Suprapubic skin (tissue), 4 donors: Measurements from ENCODE around the gene LPCAT1. TPM values are rescaled to one million over a fixed set of nuclear protein-coding genes. Genes with fewer than 3 reads are reported as not detected.

ENCODE experiments used
- DNase-seq, 2 donors: peaks; one replicate each; pipeline ENCODE4 v3.0.0-alpha.2; 2019; ENCODE audit warnings: low spot score in 2 of 2
- H3K27ac ChIP-seq: fragments of 200-600 bp; sonication (generic); one replicate; pipeline ENCODE4 v1.5.1; 2019
- H3K27me3 ChIP-seq: fragments of 200-600 bp; sonication (generic); one replicate; pipeline ENCODE4 v1.5.1; 2019
- H3K36me3 ChIP-seq: fragments of 200-600 bp; sonication (generic); one replicate; pipeline ENCODE4 v1.5.1; 2019
- H3K4me1 ChIP-seq: fragments of 200-600 bp; sonication (generic); one replicate; pipeline ENCODE4 v1.5.1; 2019
- H3K4me3 ChIP-seq: fragments of 200-600 bp; sonication (generic); one replicate; pipeline ENCODE4 v1.5.1; 2019; ENCODE audit warnings: mild to moderate bottlenecking
- H3K9me3 ChIP-seq: fragments of 200-600 bp; sonication (generic); one replicate; pipeline ENCODE4 v1.5.1; 2019
- CTCF ChIP-seq, 2 donors: fragments of 200-600 bp in 1 of 2; fragments of 450-650 bp in 1 of 2; sonication (generic) in 1 of 2; IDR thresholded peaks; one replicate each; pipeline ENCODE4 v1.5.1; 2016 to 2019; ENCODE audit warnings: antibody characterized with exemption in 2 of 2, mild to moderate bottlenecking in 1 of 2, moderate library complexity in 1 of 2
- EP300 ChIP-seq: sonication (generic); formaldehyde crosslinking; IDR thresholded peaks from one replicate; pipeline ENCODE4 v1.6.1; 2017; ENCODE audit warnings: antibody characterized with exemption
- POLR2A ChIP-seq, 2 donors: fragments of 450-650 bp; IDR thresholded peaks; one replicate each; pipeline ENCODE4 v1.6.1; 2017; ENCODE audit warnings: antibody characterized with exemption in 2 of 2, mild to moderate bottlenecking in 2 of 2, moderate library complexity in 2 of 2
- POLR2AphosphoS5 ChIP-seq, 3 donors: sonication (generic); formaldehyde crosslinking; IDR thresholded peaks; one replicate each; pipeline ENCODE4 v1.6.1; 2017; ENCODE audit warnings: antibody characterized with exemption in 3 of 3
- whole genome bisulfite sequencing: methylation state at CpG from one replicate; pipeline ENCODE4 v1.1.5; 2018; 5-methylcytosine and 5-hydroxymethylcytosine counted together
- total RNA-seq, 4 donors: library from RNA; depleted of rRNA; stranded (reverse); fragments of >200 nt; gene quantifications; one replicate each; pipeline ENCODE4 v1.1.0, GENCODE V29; 2016

The LPCAT1 gene
- total RNA-seq, 4 donors from 2014 or later, result 11.3 to 21.0 (median 13.8) TPM

- Histone ChIP-seq H3K4me1 (peaks cover 3% of the 10 kb centered on the region), H3K36me3 (no peaks in the 10 kb centered on the region), H3K27ac (no peak overlapping the region), H3K27me3 (peaks cover 18% of the 10 kb centered on the region), H3K9me3 (no peaks in the 10 kb centered on the region), H3K4me3 (peak overlapping the region; percentile 4)
- 46% methylated on average over 15 of the region's 33 CpGs for WGBS
- DNase-seq, result peak in 1 of 2 donors; percentile 77
- TF ChIP-seq POLR2A (IDR thresholded peaks at IDR 0.05) (no peak), CTCF (IDR thresholded peaks at IDR 0.05) (no peak), POLR2AphosphoS5 (IDR thresholded peaks at IDR 0.05) (no peak), EP300 (no peak)
Observed at GRCh38 chr5:1552521-1553255, 28.9 kb upstream of the LPCAT1 start.

DNA sequence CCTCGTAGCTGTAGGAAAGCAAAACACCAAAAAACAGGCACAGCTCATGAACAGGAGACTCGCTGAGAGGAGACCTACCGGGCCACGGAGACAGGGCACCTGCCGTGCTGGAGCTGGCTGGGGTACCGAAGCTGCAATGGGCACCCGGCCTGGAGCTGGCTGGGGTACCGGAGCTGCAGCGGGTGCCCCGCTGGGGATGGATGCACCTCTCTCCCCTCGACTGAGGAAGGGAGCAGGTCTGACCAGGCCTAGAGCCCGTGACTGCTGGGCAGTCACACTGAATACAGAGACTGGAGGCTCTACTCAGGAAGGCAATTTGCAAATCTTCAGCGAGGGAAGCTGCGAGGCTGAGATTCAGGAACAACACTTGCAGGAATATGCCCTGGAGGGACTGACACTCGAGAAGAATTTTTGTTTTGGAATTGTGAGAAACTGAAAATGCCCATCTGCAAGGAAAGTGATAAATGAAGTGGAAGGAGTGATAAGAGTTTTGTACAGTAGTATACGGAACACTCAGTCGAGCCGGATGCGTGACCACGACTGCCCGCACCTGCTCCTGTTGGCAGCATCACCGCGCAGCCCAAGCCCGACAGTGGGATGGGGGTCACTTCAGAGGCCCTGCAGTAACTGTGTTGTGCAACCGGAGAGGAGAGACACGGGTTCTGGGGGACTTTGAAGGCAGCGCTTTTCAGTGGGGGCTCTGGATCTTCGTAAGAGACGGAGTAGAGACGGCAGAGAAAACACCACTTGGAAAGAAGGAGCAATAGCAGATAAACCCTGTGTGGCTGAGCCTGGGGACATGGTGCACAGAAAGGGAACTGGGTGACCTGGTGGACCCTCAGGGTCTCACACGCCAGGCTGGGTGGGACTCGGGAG, 27.9 kb upstream of the LPCAT1 start:
- Histone ChIP-seq H3K9me3 (no peaks in the 10 kb centered on the region), H3K36me3 (no peaks in the 10 kb centered on the region), H3K4me3 (no peak overlapping the region), H3K27me3 (peaks cover 18% of the 10 kb centered on the region), H3K27ac (no peak overlapping the region), H3K4me1 (peaks cover 3% of the 10 kb centered on the region)
- WGBS, result 77% methylated on average over 30 of the region's 32 CpGs
- peak in 1 of 2 donors; percentile 66 for DNase-seq
- TF ChIP-seq CTCF (IDR thresholded peaks at IDR 0.05) (no peak), EP300 (no peak)

- no peak overlapping the region for H3K4me3 ChIP-seq
- H3K4me1 ChIP-seq, result peaks cover 3% of the 10 kb centered on the region
- no peak overlapping the region for H3K27ac ChIP-seq
- WGBS, result 92% methylated on average over 15 of the region's 17 CpGs
- no peaks in the 10 kb centered on the region for H3K9me3 ChIP-seq
- H3K36me3 ChIP-seq, result no peaks in the 10 kb centered on the region
- no peak for TF ChIP-seq EP300
- no peak for TF ChIP-seq POLR2AphosphoS5 (IDR thresholded peaks at IDR 0.05)
- TF ChIP-seq CTCF (IDR thresholded peaks at IDR 0.05), result no peak
- no peak for TF ChIP-seq POLR2A (IDR thresholded peaks at IDR 0.05)
- H3K27me3 ChIP-seq, result peaks cover 14% of the 10 kb centered on the region
- DNase-seq, result peak in 1 of 2 donors; percentile 58
Observed at GRCh38 chr5:1550287-1551076, 26.7 kb upstream of the LPCAT1 start.

DNA sequence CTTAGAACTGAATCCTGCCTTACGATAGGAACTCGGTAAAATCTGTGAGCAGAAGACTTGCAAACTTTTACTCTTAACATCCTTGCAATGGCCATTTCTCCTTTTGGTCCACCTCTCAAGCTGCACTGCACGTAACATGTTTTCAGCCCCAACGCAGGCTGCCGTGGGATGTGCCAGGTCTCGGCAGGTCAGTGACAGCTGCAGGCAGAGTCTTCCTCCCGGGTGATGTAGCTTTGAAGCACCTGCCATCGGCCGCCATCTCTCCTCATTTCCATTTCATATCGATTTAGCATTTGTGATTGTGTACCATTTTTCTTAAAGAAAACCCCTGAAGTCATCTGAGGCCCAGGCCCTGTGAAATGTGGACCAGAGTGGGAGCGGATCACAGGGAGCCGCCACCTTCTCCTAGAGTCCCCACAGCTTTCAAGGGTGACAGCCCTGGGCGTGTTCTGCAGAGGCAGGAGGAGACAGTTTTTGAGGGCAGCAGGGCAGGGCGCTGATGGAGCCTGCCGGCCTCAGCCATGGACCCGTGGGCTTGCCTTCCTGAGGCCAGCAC, 25.8 kb upstream of the LPCAT1 start:
- DNase-seq, result peak in 1 of 2 donors; percentile 38
- no peak overlapping the region for H3K4me3 ChIP-seq
- peaks cover 9% of the 10 kb centered on the region for H3K27me3 ChIP-seq
- TF ChIP-seq EP300 (no peak), POLR2A (IDR thresholded peaks at IDR 0.05) (no peak), POLR2AphosphoS5 (IDR thresholded peaks at IDR 0.05) (no peak), CTCF (IDR thresholded peaks at IDR 0.05) (no peak)
- no peaks in the 10 kb centered on the region for H3K9me3 ChIP-seq
- peaks cover 3% of the 10 kb centered on the region for H3K4me1 ChIP-seq
- no peak overlapping the region for H3K27ac ChIP-seq
- H3K36me3 ChIP-seq, result no peaks in the 10 kb centered on the region
- 85% methylated on average over 16 of the region's 16 CpGs for WGBS
